H9 (cell line): ENCODE measurements around the gene ZNF628. TPM values are rescaled to one million over a fixed set of nuclear protein-coding genes. Genes with fewer than 3 reads are reported as not detected.

Experiments used
- DNase-seq: peaks from one replicate; pipeline ENCODE4 v3.0.0-alpha.2; 2017
- H2AFZ ChIP-seq: one replicate; pipeline ENCODE4 v1.6.1; 2013; ENCODE audit warnings: mild to moderate bottlenecking, low read length, control low read depth, moderate library complexity
- H2AK5ac ChIP-seq: 2 replicates; pipeline ENCODE4 v1.6.1; 2013; ENCODE audit warnings: low read length, control low read depth, mixed read lengths; ENCODE audit not compliant: insufficient read length
- H2BK120ac ChIP-seq: one replicate; pipeline ENCODE4 v1.6.1; 2013; ENCODE audit warnings: low read depth, mild to moderate bottlenecking, low read length, control low read depth, inconsistent platforms; ENCODE audit not compliant: poor library complexity, severe bottlenecking
- H2BK12ac ChIP-seq: 2 replicates; pipeline ENCODE4 v1.6.1; 2013; ENCODE audit warnings: low read length, control low read depth, mixed read lengths, low read depth; ENCODE audit not compliant: insufficient read length
- H2BK15ac ChIP-seq: 2 replicates; pipeline ENCODE4 v1.6.1; 2013; ENCODE audit warnings: low read depth, low read length, control low read depth
- H2BK20ac ChIP-seq: one replicate; pipeline ENCODE4 v1.6.1; 2013; ENCODE audit warnings: low read depth, mild to moderate bottlenecking, low read length, control low read depth, inconsistent platforms; ENCODE audit not compliant: poor library complexity, severe bottlenecking
- H2BK5ac ChIP-seq: 2 replicates; pipeline ENCODE4 v1.6.1; 2013; ENCODE audit warnings: low read length, control low read depth, mixed read lengths; ENCODE audit not compliant: insufficient read length
- H3K14ac ChIP-seq: 2 replicates; pipeline ENCODE4 v1.6.1; 2013; ENCODE audit warnings: low read length, control low read depth; ENCODE audit not compliant: insufficient read depth
- H3K18ac ChIP-seq: 2 replicates; pipeline ENCODE4 v1.6.1; 2013; ENCODE audit warnings: low read depth, mild to moderate bottlenecking, mixed read lengths, low read length, control low read depth; ENCODE audit not compliant: insufficient read length
- H3K23ac ChIP-seq: 2 replicates; pipeline ENCODE4 v1.6.1; 2013; ENCODE audit warnings: low read length, control low read depth, mixed read lengths, low read depth; ENCODE audit not compliant: insufficient read length
- H3K23me2 ChIP-seq: 2 replicates; pipeline ENCODE4 v1.6.1; 2013; ENCODE audit warnings: low read depth, mild to moderate bottlenecking, mixed read lengths, low read length, control low read depth; ENCODE audit not compliant: insufficient read length, poor library complexity, severe bottlenecking
- H3K27ac ChIP-seq: 2 replicates; pipeline ENCODE4 v1.5.1; 2013; ENCODE audit warnings: low read length, control low read depth, mixed read lengths, low read depth; ENCODE audit not compliant: insufficient read length
- H3K27me3 ChIP-seq: 2 replicates; pipeline ENCODE4 v1.6.1; 2013; ENCODE audit warnings: low read length, control low read depth, inconsistent platforms; ENCODE audit not compliant: insufficient read depth
- H3K4ac ChIP-seq: 2 replicates; pipeline ENCODE4 v1.6.1; 2013; ENCODE audit warnings: low read depth, mild to moderate bottlenecking, control low read depth, inconsistent platforms, low read length, moderate library complexity
- H3K4me1 ChIP-seq: 2 replicates; pipeline ENCODE4 v1.6.1; 2013; ENCODE audit warnings: low read length, control low read depth, inconsistent platforms; ENCODE audit not compliant: insufficient read depth
- H3K4me2 ChIP-seq: 2 replicates; pipeline ENCODE4 v1.6.1; 2013; ENCODE audit warnings: low read length, control low read depth, mixed read lengths; ENCODE audit not compliant: insufficient read length, insufficient read depth
- H3K56ac ChIP-seq: 2 replicates; pipeline ENCODE4 v1.6.1; 2013; ENCODE audit warnings: low read depth, mild to moderate bottlenecking, mixed read lengths, low read length, control low read depth; ENCODE audit not compliant: insufficient read length
- H3K79me1 ChIP-seq: 2 replicates; pipeline ENCODE4 v1.6.1; 2013; ENCODE audit warnings: low read depth, mild to moderate bottlenecking, moderate library complexity, low read length, control low read depth, inconsistent platforms; ENCODE audit not compliant: insufficient read depth, poor library complexity, severe bottlenecking
- H3K79me2 ChIP-seq: 2 replicates; pipeline ENCODE4 v1.6.1; 2013; ENCODE audit warnings: low read length, control low read depth, inconsistent platforms; ENCODE audit not compliant: insufficient read depth
- H3K9ac ChIP-seq: 2 replicates; pipeline ENCODE4 v1.6.1; 2013; ENCODE audit warnings: low read length, control low read depth, mixed read lengths; ENCODE audit not compliant: insufficient read length; ENCODE audit errors: extremely low read depth
- H3K9me3 ChIP-seq: one replicate; pipeline ENCODE4 v1.6.1; 2013; ENCODE audit warnings: low read depth, low read length, inconsistent platforms; ENCODE audit not compliant: control insufficient read depth
- H3T11ph ChIP-seq: one replicate; pipeline ENCODE4 v1.6.1; 2013; ENCODE audit warnings: mild to moderate bottlenecking, low read length, control low read depth, inconsistent platforms
- H4K20me1 ChIP-seq: one replicate; pipeline ENCODE4 v1.6.1; 2013; ENCODE audit not compliant: control insufficient read depth, insufficient read length, insufficient read depth
- H4K5ac ChIP-seq: 2 replicates; pipeline ENCODE4 v1.6.1; 2013; ENCODE audit warnings: low read depth, mild to moderate bottlenecking, mixed read lengths, low read length, control low read depth; ENCODE audit not compliant: insufficient read length
- H4K8ac ChIP-seq: replicated peaks from 2 replicates; pipeline ENCODE4 v1.6.1; 2013; ENCODE audit warnings: low read length, control low read depth, mixed read lengths, low read depth; ENCODE audit not compliant: insufficient read length
- H4K91ac ChIP-seq: 2 replicates; pipeline ENCODE4 v1.6.1; 2013; ENCODE audit warnings: low read depth, mild to moderate bottlenecking, moderate library complexity, mixed read lengths, low read length, control low read depth; ENCODE audit not compliant: insufficient read length
- H3K27ac Mint-ChIP-seq, 3 experiments: 2 replicates in 2 of 3; 3 replicates in 1 of 3; pipeline ENCODE4 v1.8.0; 2020 to 2021; ENCODE audit warnings: mixed read lengths in 3 of 3, mild to moderate bottlenecking in 1 of 3, moderate library complexity in 1 of 3
- H3K27me3 Mint-ChIP-seq: 2 replicates; pipeline ENCODE4 v1.8.0; 2021; ENCODE audit warnings: low read depth, mild to moderate bottlenecking, moderate library complexity, mixed read lengths
- H3K36me3 Mint-ChIP-seq, 3 experiments: 2 replicates in 2 of 3; 3 replicates in 1 of 3; pipeline ENCODE4 v1.8.0; 2020 to 2021; ENCODE audit warnings: low read depth in 3 of 3, mixed read lengths in 3 of 3; ENCODE audit not compliant: insufficient read depth in 1 of 3
- H3K4me1 Mint-ChIP-seq, 2 experiments: 2 replicates each; pipeline ENCODE4 v1.8.0; 2020; ENCODE audit warnings: mixed read lengths in 2 of 2
- H3K4me3 Mint-ChIP-seq, 2 experiments: 2 replicates in 1 of 2; 3 replicates in 1 of 2; pipeline ENCODE4 v1.8.0; 2020 to 2021; ENCODE audit warnings: mild to moderate bottlenecking in 2 of 2, mixed read lengths in 2 of 2, moderate library complexity in 1 of 2
- H3K9me3 Mint-ChIP-seq, 2 experiments: 2 replicates in 1 of 2; 3 replicates in 1 of 2; pipeline ENCODE4 v1.8.0; 2020; ENCODE audit warnings: mild to moderate bottlenecking in 2 of 2, mixed read lengths in 2 of 2, moderate library complexity in 1 of 2
- WGBS: extraction: QIAGEN DNeasy Blood & Tissue Kit; methylation state at CpG from one replicate; pipeline ENCODE4 v1.1.7; 2013; ENCODE audit warnings: missing lambda C conversion rate, low lambda C conversion rate, mixed read lengths; ENCODE audit not compliant: insufficient read length; ENCODE audit errors: extremely low coverage; 5-methylcytosine and 5-hydroxymethylcytosine counted together
- total RNA-seq: library from RNA; stranded (reverse); gene quantifications from 2 replicates; pipeline ENCODE4 v1.2.1, GENCODE V29; 2021
- TF ChIP-seq, protein P1 (sequence below): fragments of 200-600 bp; sonication (generic); conservative IDR thresholded peaks from 3 replicates; pipeline ENCODE4 v1.8.0; 2021; ENCODE audit warnings: antibody characterized with exemption, mild to moderate bottlenecking

The ZNF628 gene
- total RNA-seq, 1 experiment from 2014 or later: 16.6 TPM

DNA sequence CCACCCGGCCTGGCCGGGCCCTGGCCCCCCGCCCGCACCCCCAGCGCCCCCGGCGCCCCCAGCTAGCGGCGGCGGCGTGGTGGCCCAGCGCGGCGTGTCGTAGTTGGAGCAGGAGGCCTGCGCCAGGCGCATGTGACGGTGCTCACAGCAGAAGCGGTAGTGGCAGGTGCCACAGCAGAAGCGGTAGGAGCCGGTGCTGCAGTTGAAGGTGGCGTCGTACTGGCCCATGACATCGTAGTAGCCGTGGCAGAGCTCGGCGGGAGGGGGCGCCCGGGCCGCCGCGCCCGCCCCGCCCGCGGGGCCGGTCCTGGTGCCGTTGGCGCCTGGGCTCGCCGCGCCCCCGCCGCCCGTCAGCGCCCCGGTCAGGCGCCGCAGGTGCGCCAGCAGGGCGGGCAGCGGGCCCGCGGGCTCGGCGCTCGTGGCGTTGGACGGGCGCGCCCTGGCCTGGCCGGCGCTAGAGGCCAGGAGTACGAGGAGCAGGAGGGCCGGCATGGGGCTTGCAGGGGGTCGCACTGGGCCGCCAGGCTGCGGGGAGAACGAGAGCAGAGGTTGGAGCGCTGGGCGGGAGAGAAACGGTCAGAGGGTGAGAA is 34.0 kb upstream of the ZNF628 start:
- no peak overlapping the region for H2BK120ac ChIP-seq
- H3K4me2 ChIP-seq: peak overlapping the region; percentile 69
- no peak overlapping the region for H3K23ac ChIP-seq
- no peaks in the 10 kb centered on the region for H3K79me2 ChIP-seq
- H3K56ac ChIP-seq: no peak overlapping the region
- H2AK5ac ChIP-seq: no peak overlapping the region
- TF ChIP-seq, protein P1, sequence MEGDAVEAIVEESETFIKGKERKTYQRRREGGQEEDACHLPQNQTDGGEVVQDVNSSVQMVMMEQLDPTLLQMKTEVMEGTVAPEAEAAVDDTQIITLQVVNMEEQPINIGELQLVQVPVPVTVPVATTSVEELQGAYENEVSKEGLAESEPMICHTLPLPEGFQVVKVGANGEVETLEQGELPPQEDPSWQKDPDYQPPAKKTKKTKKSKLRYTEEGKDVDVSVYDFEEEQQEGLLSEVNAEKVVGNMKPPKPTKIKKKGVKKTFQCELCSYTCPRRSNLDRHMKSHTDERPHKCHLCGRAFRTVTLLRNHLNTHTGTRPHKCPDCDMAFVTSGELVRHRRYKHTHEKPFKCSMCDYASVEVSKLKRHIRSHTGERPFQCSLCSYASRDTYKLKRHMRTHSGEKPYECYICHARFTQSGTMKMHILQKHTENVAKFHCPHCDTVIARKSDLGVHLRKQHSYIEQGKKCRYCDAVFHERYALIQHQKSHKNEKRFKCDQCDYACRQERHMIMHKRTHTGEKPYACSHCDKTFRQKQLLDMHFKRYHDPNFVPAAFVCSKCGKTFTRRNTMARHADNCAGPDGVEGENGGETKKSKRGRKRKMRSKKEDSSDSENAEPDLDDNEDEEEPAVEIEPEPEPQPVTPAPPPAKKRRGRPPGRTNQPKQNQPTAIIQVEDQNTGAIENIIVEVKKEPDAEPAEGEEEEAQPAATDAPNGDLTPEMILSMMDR: no peak
- H3K9me3 ChIP-seq: no peaks in the 10 kb centered on the region
- DNase-seq: peak; percentile 67
- no peak overlapping the region for H3K27ac ChIP-seq
- H2AFZ ChIP-seq: no peak overlapping the region
- no peak overlapping the region for H3T11ph ChIP-seq
- H4K8ac ChIP-seq: no peak overlapping the region
- no peak overlapping the region for H2BK20ac ChIP-seq
- H2BK5ac ChIP-seq: no peak overlapping the region
- no peak overlapping the region for H3K4ac ChIP-seq
- Mint-ChIP-seq H3K9me3 (peaks cover 0 to 5% of the 10 kb centered on the region in 2 experiments; a peak in 3 of 5 replicates), H3K27me3 (peaks cover 48% of the 10 kb centered on the region), H3K4me1 (peaks cover 13 to 30% of the 10 kb centered on the region in 2 experiments), H3K36me3 (no peaks in the 10 kb centered on the region; a peak in 1 of 7 replicates), H3K27ac (no peak overlapping the region), H3K4me3 (peak overlapping the region; percentile 49 to 89)
- 0 out of 2 replicates have a peak, but pooled peaks cover 2% of the 10 kb centered on the region for H3K4me1 ChIP-seq
- H4K91ac ChIP-seq: no peak overlapping the region
- no peak overlapping the region for H2BK12ac ChIP-seq
- no peak overlapping the region for H3K9ac ChIP-seq
- H3K18ac ChIP-seq: no peak overlapping the region
- WGBS: no CpG with 5 or more reads among the region's 72 CpGs
- no peak overlapping the region for H2BK15ac ChIP-seq
- no peak overlapping the region for H4K5ac ChIP-seq
- H4K20me1 ChIP-seq: no peaks in the 10 kb centered on the region
- H3K79me1 ChIP-seq: no peaks in the 10 kb centered on the region
- H3K14ac ChIP-seq: no peak overlapping the region
- H3K23me2 ChIP-seq: peaks cover 21% of the 10 kb centered on the region
- peaks cover 40% of the 10 kb centered on the region for H3K27me3 ChIP-seq
